Osteoblast (primary cell): Measurements from ENCODE around the gene NUDC. TPM values are rescaled to one million over a fixed set of nuclear protein-coding genes. Genes with fewer than 3 reads are reported as not detected.
A peak's percentile ranks its signal among the peaks of the same experiment; 100 is the strongest.

Experiments used
- DNase-seq: peaks from one replicate; pipeline ENCODE4 v3.0.0; 2011; ENCODE audit warnings: low spot score, mixed read lengths; ENCODE audit not compliant: insufficient read length; ENCODE audit errors: missing footprints
- H2AFZ ChIP-seq: 2 replicates; pipeline ENCODE4 v1.6.0; 2011; ENCODE audit warnings: mild to moderate bottlenecking, low read length
- H3K27ac ChIP-seq: 2 replicates; pipeline ENCODE4 v1.5.1; 2011; ENCODE audit warnings: mild to moderate bottlenecking, low read depth, low read length, moderate library complexity
- H3K27me3 ChIP-seq: 2 replicates; pipeline ENCODE4 v1.6.0; 2012; ENCODE audit warnings: mild to moderate bottlenecking, control low read depth, inconsistent platforms, low read length, moderate library complexity; ENCODE audit not compliant: insufficient read depth
- H3K36me3 ChIP-seq: 2 replicates; pipeline ENCODE4 v1.5.1; 2011; ENCODE audit warnings: mild to moderate bottlenecking, low read length, control low read depth, moderate library complexity; ENCODE audit not compliant: insufficient read depth
- H3K4me1 ChIP-seq: 2 replicates; pipeline ENCODE4 v1.5.1; 2011; ENCODE audit warnings: mild to moderate bottlenecking, low read length, control low read depth, moderate library complexity; ENCODE audit not compliant: insufficient read depth
- H3K4me2 ChIP-seq: 2 replicates; pipeline ENCODE4 v1.6.0; 2011; ENCODE audit warnings: mild to moderate bottlenecking, low read length; ENCODE audit not compliant: insufficient read depth
- H3K4me3 ChIP-seq: fragments of 200-600 bp; sonication (generic); 3 replicates; pipeline ENCODE4 v1.5.1; 2012; ENCODE audit warnings: mild to moderate bottlenecking, low read length, inconsistent platforms; ENCODE audit not compliant: insufficient read depth
- H3K79me2 ChIP-seq: 2 replicates; pipeline ENCODE4 v1.6.0; 2012; ENCODE audit warnings: mild to moderate bottlenecking, low read length, control low read depth, inconsistent platforms; ENCODE audit not compliant: insufficient read depth
- H3K9me3 ChIP-seq: 2 replicates; pipeline ENCODE4 v1.5.1; 2011; ENCODE audit warnings: low read depth, low read length, control low read depth
- H4K20me1 ChIP-seq: 2 replicates; pipeline ENCODE4 v1.6.0; 2012; ENCODE audit warnings: mild to moderate bottlenecking, low read length, control low read depth; ENCODE audit not compliant: insufficient read depth
- total RNA-seq: library from RNA; depleted of rRNA; stranded (reverse); fragments of >200 nt; gene quantifications from 2 replicates; pipeline ENCODE4 v1.2.3, GENCODE V29; 2012
- TF ChIP-seq, protein P1 (sequence below): IDR thresholded peaks from 2 replicates; pipeline ENCODE4 v1.5.1; 2011; ENCODE audit warnings: mild to moderate bottlenecking, low read depth, low read length, moderate library complexity; ENCODE audit errors: extremely low read depth

NUDC gene
- total RNA-seq, 1 donor, result 15.9 TPM

- no peaks in the 10 kb centered on the region for H3K36me3 ChIP-seq
- no peak for DNase-seq
- H2AFZ ChIP-seq, result no peak overlapping the region
These were observed 6.2 kb upstream of the NUDC start for GRCh38 chr1:26915204-26915842.

GRCh38 chr1:26921126-26921539 lies 410 bp upstream of the NUDC start:
- peaks cover 33% of the 10 kb centered on the region for H3K79me2 ChIP-seq
- H3K27ac ChIP-seq, result peak overlapping the region; percentile 74
- peaks cover 17% of the 10 kb centered on the region for H4K20me1 ChIP-seq
- no peaks in the 10 kb centered on the region for H3K9me3 ChIP-seq
- DNase-seq, result no peak
- peak overlapping the region; percentile 85 for H2AFZ ChIP-seq
- H3K36me3 ChIP-seq, result peaks cover 21% of the 10 kb centered on the region
- no peaks in the 10 kb centered on the region for H3K27me3 ChIP-seq
- H3K4me2 ChIP-seq, result peak overlapping the region; percentile 96
- peak overlapping the region; percentile 86 for H3K4me3 ChIP-seq
- TF ChIP-seq, protein P1, sequence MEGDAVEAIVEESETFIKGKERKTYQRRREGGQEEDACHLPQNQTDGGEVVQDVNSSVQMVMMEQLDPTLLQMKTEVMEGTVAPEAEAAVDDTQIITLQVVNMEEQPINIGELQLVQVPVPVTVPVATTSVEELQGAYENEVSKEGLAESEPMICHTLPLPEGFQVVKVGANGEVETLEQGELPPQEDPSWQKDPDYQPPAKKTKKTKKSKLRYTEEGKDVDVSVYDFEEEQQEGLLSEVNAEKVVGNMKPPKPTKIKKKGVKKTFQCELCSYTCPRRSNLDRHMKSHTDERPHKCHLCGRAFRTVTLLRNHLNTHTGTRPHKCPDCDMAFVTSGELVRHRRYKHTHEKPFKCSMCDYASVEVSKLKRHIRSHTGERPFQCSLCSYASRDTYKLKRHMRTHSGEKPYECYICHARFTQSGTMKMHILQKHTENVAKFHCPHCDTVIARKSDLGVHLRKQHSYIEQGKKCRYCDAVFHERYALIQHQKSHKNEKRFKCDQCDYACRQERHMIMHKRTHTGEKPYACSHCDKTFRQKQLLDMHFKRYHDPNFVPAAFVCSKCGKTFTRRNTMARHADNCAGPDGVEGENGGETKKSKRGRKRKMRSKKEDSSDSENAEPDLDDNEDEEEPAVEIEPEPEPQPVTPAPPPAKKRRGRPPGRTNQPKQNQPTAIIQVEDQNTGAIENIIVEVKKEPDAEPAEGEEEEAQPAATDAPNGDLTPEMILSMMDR, result no peak
- peaks cover 19% of the 10 kb centered on the region for H3K4me1 ChIP-seq

More at GRCh38 chr1:26915204-26915842, 6.2 kb upstream of the NUDC start:
- Histone ChIP-seq H3K9me3 (no peaks in the 10 kb centered on the region), H3K27ac (no peak overlapping the region), H3K4me1 (no peaks in the 10 kb centered on the region), H4K20me1 (no peaks in the 10 kb centered on the region), H3K4me2 (no peak overlapping the region), H3K4me3 (no peak overlapping the region), H3K27me3 (peaks cover 2% of the 10 kb centered on the region), H3K79me2 (no peaks in the 10 kb centered on the region)
- TF ChIP-seq, protein P1, result no peak

- peaks cover 19% of the 10 kb centered on the region for H3K4me1 ChIP-seq
- H4K20me1 ChIP-seq, result peaks cover 22% of the 10 kb centered on the region
- H3K9me3 ChIP-seq, result no peaks in the 10 kb centered on the region
- H3K4me2 ChIP-seq, result peak overlapping the region; percentile 96
- peaks cover 33% of the 10 kb centered on the region for H3K36me3 ChIP-seq
- no peak for DNase-seq
- H3K4me3 ChIP-seq, result peak overlapping the region; percentile 86
- H3K27me3 ChIP-seq, result no peaks in the 10 kb centered on the region
- H2AFZ ChIP-seq, result peak overlapping the region; percentile 83
- peaks cover 45% of the 10 kb centered on the region for H3K79me2 ChIP-seq
- TF ChIP-seq, protein P1, result no peak
- peak overlapping the region; percentile 74 for H3K27ac ChIP-seq
These were observed 837 bp downstream of the NUDC start for GRCh38 chr1:26922431-26922729.

DNA sequence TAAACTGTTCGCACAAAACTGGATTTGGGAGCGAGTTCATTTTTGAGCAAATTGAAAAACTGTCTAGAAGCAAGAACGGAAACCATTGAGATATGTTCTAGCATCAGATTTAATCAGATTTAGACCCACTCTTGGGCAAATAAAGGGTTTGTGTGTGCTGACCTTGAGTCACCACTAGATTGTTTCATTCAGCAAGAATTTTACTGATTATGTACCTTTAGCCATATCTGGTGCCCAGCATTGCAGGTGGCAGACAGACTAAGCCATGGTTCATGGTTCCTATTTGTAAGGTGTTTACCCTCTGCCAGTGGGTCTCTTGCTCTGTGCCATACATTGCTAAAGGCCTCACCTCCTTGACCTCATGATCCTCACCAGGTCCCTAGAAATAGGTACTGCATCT lies 1.4 kb downstream of the NUDC start:
- H3K4me2 ChIP-seq, result peak overlapping the region; percentile 96
- no peak for DNase-seq
- no peak overlapping the region for H2AFZ ChIP-seq
- TF ChIP-seq, protein P1, result no peak
- H3K79me2 ChIP-seq, result peaks cover 50% of the 10 kb centered on the region
- H3K4me1 ChIP-seq, result peaks cover 19% of the 10 kb centered on the region
- peaks cover 38% of the 10 kb centered on the region for H3K36me3 ChIP-seq
- no peaks in the 10 kb centered on the region for H3K9me3 ChIP-seq
- peak overlapping the region; percentile 74 for H3K27ac ChIP-seq
- peak overlapping the region; percentile 86 for H3K4me3 ChIP-seq
- peaks cover 22% of the 10 kb centered on the region for H4K20me1 ChIP-seq
- no peaks in the 10 kb centered on the region for H3K27me3 ChIP-seq
